Suprapubic skin (tissue), 4 donors: Measurements from ENCODE around the gene DAGLA.

Source experiments
- EP300 ChIP-seq: sonication (generic); formaldehyde crosslinking; IDR thresholded peaks from one replicate; pipeline ENCODE4 v1.6.1; 2017; ENCODE audit warnings: antibody characterized with exemption
- POLR2AphosphoS5 ChIP-seq, 3 donors: sonication (generic); formaldehyde crosslinking; IDR thresholded peaks; one replicate each; pipeline ENCODE4 v1.6.1; 2017; ENCODE audit warnings: antibody characterized with exemption in 3 of 3

GRCh38 chr11:61728940-61729219 is 48.7 kb downstream of the DAGLA start:
- TF ChIP-seq POLR2AphosphoS5 (IDR thresholded peaks at IDR 0.05) (no peak), EP300 (no peak)
